Measurements from ENCODE around the gene CASR. TPM values are rescaled to one million over a fixed set of nuclear protein-coding genes. Genes with fewer than 3 reads are reported as not detected.

CASR gene
- total RNA-seq, 1 donor from 2014 or later, result not detected

GRCh38 chr3:122245513-122246174 lies 62.2 kb downstream of the CASR start:
- Histone ChIP-seq H3K36me3 (ENCODE audit: control insufficient read depth, insufficient read depth, low read length) (no peaks in the 10 kb centered on the region), H3K27me3 (ENCODE audit: control insufficient read depth, insufficient read depth, low read length) (no peaks in the 10 kb centered on the region), H3K4me3 (ENCODE audit: low read depth, low read length) (no peak overlapping the region)
- TF ChIP-seq, protein P1, sequence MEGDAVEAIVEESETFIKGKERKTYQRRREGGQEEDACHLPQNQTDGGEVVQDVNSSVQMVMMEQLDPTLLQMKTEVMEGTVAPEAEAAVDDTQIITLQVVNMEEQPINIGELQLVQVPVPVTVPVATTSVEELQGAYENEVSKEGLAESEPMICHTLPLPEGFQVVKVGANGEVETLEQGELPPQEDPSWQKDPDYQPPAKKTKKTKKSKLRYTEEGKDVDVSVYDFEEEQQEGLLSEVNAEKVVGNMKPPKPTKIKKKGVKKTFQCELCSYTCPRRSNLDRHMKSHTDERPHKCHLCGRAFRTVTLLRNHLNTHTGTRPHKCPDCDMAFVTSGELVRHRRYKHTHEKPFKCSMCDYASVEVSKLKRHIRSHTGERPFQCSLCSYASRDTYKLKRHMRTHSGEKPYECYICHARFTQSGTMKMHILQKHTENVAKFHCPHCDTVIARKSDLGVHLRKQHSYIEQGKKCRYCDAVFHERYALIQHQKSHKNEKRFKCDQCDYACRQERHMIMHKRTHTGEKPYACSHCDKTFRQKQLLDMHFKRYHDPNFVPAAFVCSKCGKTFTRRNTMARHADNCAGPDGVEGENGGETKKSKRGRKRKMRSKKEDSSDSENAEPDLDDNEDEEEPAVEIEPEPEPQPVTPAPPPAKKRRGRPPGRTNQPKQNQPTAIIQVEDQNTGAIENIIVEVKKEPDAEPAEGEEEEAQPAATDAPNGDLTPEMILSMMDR (IDR thresholded peaks at IDR 0.05; ENCODE audit: insufficient read depth, low read length, severe bottlenecking), result no peak
- FAIRE-seq (no peak), DNase-seq (ENCODE audit: low read depth) (peak; percentile 77)

GRCh38 chr3:122246199-122246598 lies 62.7 kb downstream of the CASR start:
- Histone ChIP-seq H3K4me3 (ENCODE audit: low read depth, low read length) (no peak overlapping the region), H3K27me3 (ENCODE audit: control insufficient read depth, insufficient read depth, low read length) (peaks cover 1% of the 10 kb centered on the region), H3K36me3 (ENCODE audit: control insufficient read depth, insufficient read depth, low read length) (no peaks in the 10 kb centered on the region)
- TF ChIP-seq, protein P1 (IDR thresholded peaks at IDR 0.05; ENCODE audit: insufficient read depth, low read length, severe bottlenecking), result no peak
- DNase-seq (ENCODE audit: low read depth), result no peak
- FAIRE-seq, result no peak

GRCh38 chr3:122247087-122247824 lies 63.8 kb downstream of the CASR start:
- H3K27me3 ChIP-seq (ENCODE audit: control insufficient read depth, insufficient read depth, low read length), result peaks cover 1% of the 10 kb centered on the region

DNA sequence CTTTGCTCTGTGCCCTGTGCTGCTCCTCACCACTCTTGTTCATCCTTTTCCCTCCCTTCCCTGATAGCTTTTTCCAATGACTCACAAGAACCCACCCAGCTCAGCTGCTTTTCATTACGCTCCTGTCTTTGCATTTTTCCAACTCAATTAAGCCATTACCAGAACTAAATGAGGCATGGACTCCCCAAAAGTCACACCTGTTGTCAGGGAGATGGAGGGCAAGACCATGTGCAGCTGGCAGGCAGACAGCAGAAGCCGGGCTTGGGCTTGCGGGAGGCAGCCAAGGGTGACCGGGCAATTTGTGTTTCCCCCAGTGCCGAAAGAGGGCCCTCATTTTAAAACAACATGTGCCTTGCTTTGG lies 64.3 kb downstream of the CASR start:
- DNase-seq (ENCODE audit: low read depth), result no peak
- TF ChIP-seq, protein P1 (IDR thresholded peaks at IDR 0.05; ENCODE audit: insufficient read depth, low read length, severe bottlenecking), result no peak
- H3K36me3 ChIP-seq (ENCODE audit: control insufficient read depth, insufficient read depth, low read length), result no peaks in the 10 kb centered on the region
- peaks cover 1% of the 10 kb centered on the region for H3K27me3 ChIP-seq (ENCODE audit: control insufficient read depth, insufficient read depth, low read length)
- no peak overlapping the region for H3K4me3 ChIP-seq (ENCODE audit: low read depth, low read length)
- FAIRE-seq, result no peak

More at GRCh38 chr3:122247087-122247824, 63.8 kb downstream of the CASR start:
- no peak for DNase-seq (ENCODE audit: low read depth)
- TF ChIP-seq, protein P1 (IDR thresholded peaks at IDR 0.05; ENCODE audit: insufficient read depth, low read length, severe bottlenecking), result no peak
- FAIRE-seq, result no peak
- Histone ChIP-seq H3K36me3 (ENCODE audit: control insufficient read depth, insufficient read depth, low read length) (no peaks in the 10 kb centered on the region), H3K4me3 (ENCODE audit: low read depth, low read length) (no peak overlapping the region)

DNA sequence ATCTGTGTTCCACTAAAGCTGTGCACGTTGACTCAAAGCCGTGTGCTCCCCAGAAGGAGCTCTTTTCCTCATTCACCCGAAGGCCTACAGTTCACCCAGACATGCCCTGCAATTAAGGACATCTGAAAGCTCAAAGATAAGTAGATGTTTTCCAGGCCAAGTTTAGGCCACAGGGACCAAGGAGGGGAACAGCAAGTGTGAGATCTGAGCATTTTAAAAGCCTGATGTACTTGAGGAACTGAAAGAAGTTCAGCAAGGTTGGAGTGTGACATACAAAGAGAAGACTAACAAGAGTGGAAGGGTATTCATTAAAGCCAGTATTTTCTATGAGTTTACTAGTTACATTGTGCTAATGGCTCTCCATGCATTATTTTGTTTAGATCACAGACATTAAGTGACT lies 68.0 kb downstream of the CASR start:
- no peaks in the 10 kb centered on the region for H3K36me3 ChIP-seq (ENCODE audit: control insufficient read depth, insufficient read depth, low read length)
- H3K27me3 ChIP-seq (ENCODE audit: control insufficient read depth, insufficient read depth, low read length), result peaks cover 1% of the 10 kb centered on the region
- no peak for DNase-seq (ENCODE audit: low read depth)
- FAIRE-seq, result no peak
- H3K4me3 ChIP-seq (ENCODE audit: low read depth, low read length), result no peak overlapping the region
- TF ChIP-seq, protein P1 (IDR thresholded peaks at IDR 0.05; ENCODE audit: insufficient read depth, low read length, severe bottlenecking), result no peak
